ENCODE measurements around the gene WDR1.

Gene WDR1
- total RNA-seq: 438 to 483 reads per million in 2 donors

GRCh38 chr4:10116569-10117358 lies at the start of gene WDR1:
TSS of gene WDR1 (minus strand) at chr4:10116799. CDS start at chr4:10116666, 133 bp downstream.
- peak; percentile 92 for DNase-seq

- no peak for DNase-seq
These were observed 48.3 kb upstream of the WDR1 start for GRCh38 chr4:10164877-10165283.

- no peak for DNase-seq
These were observed 46.7 kb upstream of the WDR1 start for GRCh38 chr4:10163296-10163695.

- no peak for DNase-seq
These were observed 45.9 kb upstream of the WDR1 start for GRCh38 chr4:10162341-10163000.

- DNase-seq: no peak
These were observed 45.2 kb upstream of the WDR1 start for GRCh38 chr4:10161840-10162239.

GRCh38 chr4:10161146-10161545 lies 44.5 kb upstream of the WDR1 start:
- no peak for DNase-seq

GRCh38 chr4:10160281-10160856 lies 43.8 kb upstream of the WDR1 start:
- no peak for DNase-seq

- DNase-seq: no peak
These were observed 43.1 kb upstream of the WDR1 start for GRCh38 chr4:10159671-10160070.

GRCh38 chr4:10158333-10158942 lies 41.8 kb upstream of the WDR1 start:
- DNase-seq: no peak

GRCh38 chr4:10157478-10158332 lies 41.1 kb upstream of the WDR1 start:
- no peak for DNase-seq

GRCh38 chr4:10154241-10154640 lies 37.6 kb upstream of the WDR1 start:
- DNase-seq: no peak

- DNase-seq: no peak
These were observed 36.6 kb upstream of the WDR1 start for GRCh38 chr4:10153161-10153560.

- DNase-seq: no peak
These were observed 34.6 kb upstream of the WDR1 start for GRCh38 chr4:10151182-10151581.

- no peak for DNase-seq
These were observed 28.4 kb upstream of the WDR1 start for GRCh38 chr4:10144966-10145365.

GRCh38 chr4:10144479-10144878 lies 27.9 kb upstream of the WDR1 start:
- DNase-seq: no peak

GRCh38 chr4:10143171-10143570 lies 26.6 kb upstream of the WDR1 start:
- no peak for DNase-seq

- DNase-seq: no peak
These were observed 24.5 kb upstream of the WDR1 start for GRCh38 chr4:10140866-10141759.

- DNase-seq: no peak
These were observed 22.9 kb upstream of the WDR1 start for GRCh38 chr4:10139518-10139917.

GRCh38 chr4:10135260-10135659 lies 18.7 kb upstream of the WDR1 start:
- DNase-seq: no peak

GRCh38 chr4:10134141-10134540 lies 17.5 kb upstream of the WDR1 start:
- DNase-seq: no peak

GRCh38 chr4:10131202-10131601 lies 14.6 kb upstream of the WDR1 start:
- no peak for DNase-seq
